Left lung (tissue), 8 donors: Measurements from ENCODE around the gene KEAP1. TPM values are rescaled to one million over a fixed set of nuclear protein-coding genes. Genes with fewer than 3 reads are reported as not detected.

Source experiments
- microRNA-seq, 2 donors: library from miRNA; unstranded; fragments of <30 nt; microRNA quantifications; one replicate each; pipeline ENCODE4, GENCODE V29; 2019
- polyA plus RNA-seq, 6 donors: library from polyadenylated mRNA; unstranded; fragments of 120-200 nt; gene quantifications; one replicate each; pipeline ENCODE4 v1.2.1, GENCODE V29; 2013; ENCODE audit not compliant: insufficient read length in 6 of 6
- total RNA-seq, 2 donors: library from RNA; stranded (reverse); fragmentation: NEBNext Ultra II Directional; extraction: Animal tissue kit (Norgen Biotek cat#: 25700); gene quantifications; one replicate each; pipeline ENCODE4 v1.2.1, GENCODE V29; 2021
- donor health status: DM: no; HTN: yes; CAD: no.
- donor health status: DM: no; HTN: no; CAD: no.

The KEAP1 gene
- total and polyA plus RNA-seq, 8 donors, result 56.0 to 82.2 (median 75.8) TPM

Small RNA genes lying within 50 kb of the gene (microRNA-seq; reads per million reads assigned to microRNA genes)
- gene MIR1238, result 0 reads per million in 2 donors

Other genes starting within 250 kb of the KEAP1 start
- 100 to 1,000 TPM; 149 to 497 TPM for gene ICAM1, start 232.2 kb downstream of the KEAP1 start, total RNA-seq
- 10 to 100 TPM; 15.4 to 24.5 (median 17.4) TPM for gene ICAM1, start 232.2 kb downstream of the KEAP1 start, polyA plus RNA-seq
- gene ICAM4, start 216.4 kb downstream of the KEAP1 start, total RNA-seq, result 10 to 100 TPM in 1 of 2 donors, 1 to 10 TPM in 1; 4.5 to 17.9 TPM
- 10 to 100 TPM in 5 of 6 donors, 1 to 10 TPM in 1; 9.4 to 25.3 (median 14.7) TPM for gene ICAM4, start 216.4 kb downstream of the KEAP1 start, polyA plus RNA-seq
- gene ICAM5, start 213.4 kb downstream of the KEAP1 start, total RNA-seq, result 10 to 100 TPM; 10.2 to 25.7 TPM
- 10 to 100 TPM in 4 of 6 donors, 1 to 10 TPM in 2; 3.9 to 18.9 (median 11.4) TPM for gene ICAM5, start 213.4 kb downstream of the KEAP1 start, polyA plus RNA-seq
- 1 to 10 TPM; 2.8 to 7.8 TPM for gene ZGLP1, start 193.5 kb downstream of the KEAP1 start, total RNA-seq
- 10 to 100 TPM in 2 of 6 donors, 1 to 10 TPM in 4; 5.6 to 11.9 (median 6.9) TPM for gene ZGLP1, start 193.5 kb downstream of the KEAP1 start, polyA plus RNA-seq
- gene FDX2, start 187.3 kb downstream of the KEAP1 start, total RNA-seq, result 10 to 100 TPM; 19.8 to 25.4 TPM
- gene FDX2, start 187.3 kb downstream of the KEAP1 start, polyA plus RNA-seq, result 10 to 100 TPM; 16.0 to 20.8 (median 19.3) TPM
- 10 to 100 TPM; 30.9 to 38.7 TPM for gene RAVER1, start 169.8 kb downstream of the KEAP1 start, total RNA-seq
- gene RAVER1, start 169.8 kb downstream of the KEAP1 start, polyA plus RNA-seq, result 10 to 100 TPM; 21.6 to 39.0 (median 28.1) TPM
- 10 to 100 TPM; 17.3 to 44.8 TPM for gene ICAM3, start 163.7 kb downstream of the KEAP1 start, total RNA-seq
- gene ICAM3, start 163.7 kb downstream of the KEAP1 start, polyA plus RNA-seq, result 10 to 100 TPM in 5 of 6 donors, 1 to 10 TPM in 1; 8.8 to 16.4 (median 11.3) TPM
- gene TYK2, start 122.8 kb downstream of the KEAP1 start, total RNA-seq, result 100 to 1,000 TPM; 133 to 175 TPM
- gene TYK2, start 122.8 kb downstream of the KEAP1 start, polyA plus RNA-seq, result 100 to 1,000 TPM; 120 to 185 (median 151) TPM
- gene CDC37, start 99.8 kb downstream of the KEAP1 start, total RNA-seq, result 100 to 1,000 TPM; 120 to 148 TPM
- 100 to 1,000 TPM; 158 to 198 (median 171) TPM for gene CDC37, start 99.8 kb downstream of the KEAP1 start, polyA plus RNA-seq
- 10 to 100 TPM; 21.4 to 21.6 TPM for gene PDE4A, start 82.8 kb downstream of the KEAP1 start, total RNA-seq
- 10 to 100 TPM in 1 of 6 donors, 1 to 10 TPM in 5; 4.3 to 10.1 (median 8.0) TPM for gene PDE4A, start 82.8 kb downstream of the KEAP1 start, polyA plus RNA-seq
- 1 to 10 TPM in 1 of 2 donors, under 1 TPM in 1; 0.92 to 1.8 TPM for gene S1PR5, start 14.1 kb upstream of the KEAP1 start, total RNA-seq
- under 1 TPM; 0.20 to 0.87 (median 0.59) TPM for gene S1PR5, start 14.1 kb upstream of the KEAP1 start, polyA plus RNA-seq
- 10 to 100 TPM; 25.0 to 27.4 TPM for gene ATG4D, start 40.5 kb upstream of the KEAP1 start, total RNA-seq
- gene ATG4D, start 40.5 kb upstream of the KEAP1 start, polyA plus RNA-seq, result 10 to 100 TPM; 19.3 to 25.1 (median 21.8) TPM
- 10 to 100 TPM; 18.6 to 20.2 TPM for gene KRI1, start 62.7 kb upstream of the KEAP1 start, total RNA-seq
- gene KRI1, start 62.7 kb upstream of the KEAP1 start, polyA plus RNA-seq, result 10 to 100 TPM; 29.8 to 38.0 (median 35.6) TPM
- gene CDKN2D, start 65.6 kb upstream of the KEAP1 start, total RNA-seq, result 10 to 100 TPM in 1 of 2 donors, 1 to 10 TPM in 1; 7.2 to 13.6 TPM
- 10 to 100 TPM in 3 of 6 donors, 1 to 10 TPM in 3; 9.0 to 15.7 (median 10.0) TPM for gene CDKN2D, start 65.6 kb upstream of the KEAP1 start, polyA plus RNA-seq
- gene AP1M2, start 84.0 kb upstream of the KEAP1 start, total RNA-seq, result 10 to 100 TPM; 36.5 to 65.2 TPM
- 10 to 100 TPM; 31.6 to 39.9 (median 36.5) TPM for gene AP1M2, start 84.0 kb upstream of the KEAP1 start, polyA plus RNA-seq
- gene SLC44A2, start 122.2 kb upstream of the KEAP1 start, total RNA-seq, result 100 to 1,000 TPM; 214 to 255 TPM
- gene SLC44A2, start 122.2 kb upstream of the KEAP1 start, polyA plus RNA-seq, result 100 to 1,000 TPM; 175 to 207 (median 187) TPM
- gene ILF3, start 151.0 kb upstream of the KEAP1 start, total RNA-seq, result 100 to 1,000 TPM; 161 to 257 TPM
- gene ILF3, start 151.0 kb upstream of the KEAP1 start, polyA plus RNA-seq, result 100 to 1,000 TPM; 292 to 357 (median 305) TPM
- 10 to 100 TPM; 29.0 to 40.9 TPM for gene QTRT1, start 198.1 kb upstream of the KEAP1 start, total RNA-seq
- gene QTRT1, start 198.1 kb upstream of the KEAP1 start, polyA plus RNA-seq, result 10 to 100 TPM; 38.8 to 56.2 (median 49.1) TPM
- gene DNM2, start 214.7 kb upstream of the KEAP1 start, total RNA-seq, result 100 to 1,000 TPM; 195 to 268 TPM
- gene DNM2, start 214.7 kb upstream of the KEAP1 start, polyA plus RNA-seq, result 100 to 1,000 TPM in 3 of 6 donors, 10 to 100 TPM in 3; 88.4 to 119 (median 99.2) TPM